Hematopoietic multipotent progenitor cell treated with erythropoietin and hydrocortisone succinate and interleukin-3 and kit ligand, for 8 days (in vitro differentiated cells): ENCODE data around the gene CRYBB1.

Experiments
- DNase-seq: peaks from one replicate; pipeline ENCODE4 v3.0.0-alpha.2; 2015

Gene CRYBB1

DNA sequence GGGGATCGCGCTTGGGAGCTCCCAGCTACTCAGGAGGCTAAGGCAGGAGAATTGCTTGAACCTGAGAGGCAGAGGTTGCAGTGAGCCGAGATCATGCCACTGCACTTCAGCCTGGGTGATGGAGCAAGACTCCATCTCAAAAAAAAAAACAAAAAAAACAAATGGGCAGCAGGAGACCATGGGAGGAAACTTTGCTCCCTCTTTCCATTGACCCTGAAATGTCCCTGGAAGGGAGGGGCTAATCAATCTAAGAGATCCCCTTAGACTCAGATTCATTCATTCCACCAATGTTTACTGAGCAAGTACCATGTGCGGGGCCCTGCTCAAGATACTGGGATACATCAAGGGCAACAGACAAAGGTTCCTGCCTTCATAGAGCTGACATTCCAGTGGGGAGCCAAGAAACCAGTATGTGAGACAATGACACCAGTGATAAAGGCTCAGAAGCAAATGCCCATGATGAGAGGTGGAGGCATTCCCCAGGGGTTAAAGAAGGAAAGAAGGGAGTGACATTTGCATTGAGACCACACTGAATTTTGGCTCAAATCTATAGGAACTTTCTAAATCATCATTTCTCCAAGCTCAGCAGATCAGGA is 67.8 kb downstream of the CRYBB1 start:
- DNase-seq = no peak
